Kidney glomerular epithelial cell (primary cell): Measurements from ENCODE around the gene CFAP300.
A peak's percentile ranks its signal among the peaks of the same experiment; 100 is the strongest.

Experiments
- DNase-seq: peaks from one replicate; lab custom pipeline; 2025; lab: John Stamatoyannopoulos, UW

Gene CFAP300

DNA sequence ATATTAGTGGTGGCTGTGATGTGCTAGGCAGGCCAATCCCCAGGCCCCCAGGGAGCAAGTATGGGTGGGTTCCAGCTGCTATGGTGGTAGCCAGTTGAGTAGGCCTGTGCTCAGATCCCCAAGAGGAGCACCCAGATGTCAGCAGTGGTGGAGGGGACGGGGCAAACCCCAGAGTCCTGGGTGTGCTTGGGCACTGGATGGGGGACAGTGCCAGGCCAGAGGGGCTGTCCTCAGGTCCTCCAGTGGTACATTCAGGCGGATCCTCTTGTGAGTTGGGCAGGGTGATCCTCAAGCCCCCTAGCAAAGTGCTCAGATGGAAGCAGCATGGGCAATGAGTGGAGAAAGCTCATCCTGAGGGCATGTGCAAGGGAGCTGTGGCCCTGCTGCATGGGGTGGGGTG is 26.0 kb downstream of the CFAP300 start:
- DNase-seq: no peak

GRCh38 chr11:102079625-102080024 is 32.4 kb downstream of the CFAP300 start:
- DNase-seq: no peak

GRCh38 chr11:102081313-102081712 is 34.1 kb downstream of the CFAP300 start:
- no peak for DNase-seq

DNA sequence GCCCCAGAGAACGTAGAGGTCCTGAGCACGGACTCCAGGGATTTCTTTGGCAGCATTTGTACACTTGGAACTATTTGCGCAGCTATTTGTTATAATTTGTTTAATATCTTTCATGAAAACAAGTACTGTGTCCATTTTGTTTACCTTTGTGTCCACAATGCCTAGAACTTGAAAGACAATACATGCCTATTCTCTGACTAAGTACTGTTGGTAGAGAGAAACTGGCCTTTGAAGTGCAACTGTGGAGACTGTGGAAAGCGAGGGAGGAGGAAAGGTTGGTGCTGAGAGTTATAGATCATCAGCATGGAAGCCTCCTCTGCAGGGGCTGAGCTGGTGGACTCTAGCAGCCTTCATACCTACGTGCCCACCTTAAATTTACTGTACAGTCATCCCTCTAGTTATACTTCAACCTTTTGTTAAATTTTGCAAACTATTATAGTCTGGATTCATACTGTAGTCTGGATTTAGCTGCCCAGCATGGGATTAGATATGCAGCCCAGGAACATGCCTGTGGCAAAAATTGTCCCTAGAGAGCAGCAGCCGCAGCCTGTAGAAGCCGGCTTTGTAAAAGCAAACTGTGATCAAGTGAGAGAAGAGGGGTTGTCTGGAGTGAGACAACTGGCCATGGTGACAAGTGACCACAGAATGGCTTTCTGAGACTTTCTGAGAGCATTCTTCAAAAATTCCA is 38.8 kb downstream of the CFAP300 start:
- DNase-seq: no peak

DNA sequence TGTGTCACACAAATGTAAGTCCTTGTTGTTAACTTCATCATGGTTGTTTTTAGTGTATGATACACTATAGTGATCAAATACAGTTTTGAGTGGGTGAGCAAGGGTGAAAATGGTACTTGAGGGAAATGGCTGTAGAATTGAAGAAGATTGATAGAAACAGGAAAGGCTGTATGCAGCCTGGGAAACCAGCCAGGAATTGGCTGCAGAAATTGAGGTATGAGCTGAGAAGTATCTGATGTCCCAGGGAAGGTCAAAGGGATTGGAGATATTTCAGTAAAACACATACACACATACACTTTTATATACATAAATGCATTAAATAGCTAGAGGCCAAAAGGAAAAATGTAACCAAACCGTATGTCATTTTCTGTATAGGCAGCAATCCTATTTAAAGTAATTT is 49.9 kb downstream of the CFAP300 start:
- no peak for DNase-seq

DNA sequence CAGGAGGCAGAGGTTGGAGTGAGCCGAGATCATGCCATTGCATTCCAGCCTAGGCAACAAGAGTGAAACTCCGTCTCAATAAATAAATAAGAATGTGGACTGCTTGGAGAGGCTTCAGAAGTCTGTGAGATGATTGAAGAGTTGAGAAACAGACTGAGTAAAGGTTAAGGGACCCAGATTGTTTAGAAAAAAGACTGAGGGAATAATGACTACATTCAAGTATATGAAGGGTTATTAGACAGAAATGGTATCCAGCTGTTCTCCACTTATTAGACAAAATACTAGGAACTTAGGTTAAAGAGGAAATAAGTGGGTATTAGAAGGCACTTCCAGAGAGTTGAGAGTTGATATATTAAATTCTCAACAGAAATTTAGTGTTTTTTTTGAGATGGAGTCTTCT is 52.5 kb downstream of the CFAP300 start:
- DNase-seq: no peak

DNA sequence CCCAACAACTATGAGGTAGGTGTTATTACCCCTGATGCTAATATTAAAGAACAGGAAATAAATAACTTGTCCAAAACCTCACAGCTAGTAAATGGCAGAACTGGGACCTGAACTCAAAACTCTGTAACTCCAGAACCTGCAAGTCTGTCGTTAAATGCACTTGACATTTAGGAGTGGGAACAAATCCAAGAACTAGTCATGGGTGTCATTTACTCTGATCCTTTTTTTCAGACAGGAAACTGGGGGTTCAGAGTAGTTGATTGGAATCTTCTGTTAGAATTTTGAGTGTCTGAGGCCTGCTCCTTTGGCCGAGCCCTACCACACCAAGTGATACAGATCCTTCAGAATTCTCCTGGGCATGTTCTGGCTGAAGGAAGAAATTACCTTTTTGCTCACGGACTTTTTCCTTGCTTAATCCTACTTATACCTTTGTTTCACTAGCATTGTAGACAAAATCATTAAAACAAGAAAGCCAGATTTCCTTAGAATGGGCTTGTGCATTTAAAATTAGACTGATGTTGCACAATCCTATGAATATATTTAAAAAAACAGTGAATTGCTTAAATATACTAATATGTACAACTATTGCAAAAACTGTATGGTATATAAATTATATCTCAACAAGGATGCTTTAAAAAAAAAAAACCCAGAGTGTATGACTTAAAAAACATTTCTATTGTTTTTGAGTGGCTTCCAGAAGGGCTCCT is 61.6 kb downstream of the CFAP300 start:
- DNase-seq: no peak

DNA sequence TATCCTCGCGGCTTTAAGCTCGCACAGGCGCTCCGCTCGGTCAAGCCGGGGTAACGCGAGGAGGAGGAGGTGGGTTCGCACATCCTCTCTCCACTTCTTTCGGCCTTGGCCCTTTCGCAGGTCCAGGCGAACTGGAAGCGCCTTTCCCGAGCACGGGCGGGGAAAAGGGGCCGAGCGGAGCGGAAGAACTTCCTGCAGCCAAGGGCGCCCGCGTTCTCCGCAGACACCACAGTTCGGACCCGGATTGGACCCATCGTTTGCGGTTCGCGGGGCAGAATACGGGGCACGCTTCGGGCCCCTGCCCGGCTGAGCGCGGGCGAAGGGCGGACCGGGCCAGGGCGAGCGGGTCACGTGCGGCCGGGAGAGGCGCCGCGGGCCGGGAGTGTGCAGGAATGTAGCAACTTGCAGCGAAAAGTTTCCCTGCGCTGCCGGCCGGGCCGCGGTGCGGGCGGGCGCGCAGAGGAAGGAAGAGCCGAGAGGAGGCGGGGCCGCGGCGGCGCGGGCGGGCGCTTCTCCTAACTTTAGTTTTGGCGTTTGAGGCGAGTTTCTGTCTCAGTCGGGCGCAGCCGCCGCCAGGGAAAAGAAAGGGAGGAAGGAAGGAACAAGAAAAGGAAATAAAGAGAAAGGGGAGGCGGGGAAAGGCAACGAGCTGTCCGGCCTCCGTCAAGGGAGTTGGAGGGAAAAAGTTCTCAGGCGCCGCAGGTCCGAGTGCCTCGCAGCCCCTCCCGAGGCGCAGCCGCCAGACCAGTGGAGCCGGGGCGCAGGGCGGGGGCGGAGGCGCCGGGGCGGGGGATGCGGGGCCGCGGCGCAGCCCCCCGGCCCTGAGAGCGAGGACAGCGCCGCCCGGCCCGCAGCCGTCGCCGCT is 62.9 kb downstream of the CFAP300 start, which contains the start of gene YAP1:
Gene YAP1 (plus strand): TSS at position 552 of the 865 bp plus-strand sequence. CDS start 402 bp downstream, outside the sequence.
- peak; percentile 80 for DNase-seq

DNA sequence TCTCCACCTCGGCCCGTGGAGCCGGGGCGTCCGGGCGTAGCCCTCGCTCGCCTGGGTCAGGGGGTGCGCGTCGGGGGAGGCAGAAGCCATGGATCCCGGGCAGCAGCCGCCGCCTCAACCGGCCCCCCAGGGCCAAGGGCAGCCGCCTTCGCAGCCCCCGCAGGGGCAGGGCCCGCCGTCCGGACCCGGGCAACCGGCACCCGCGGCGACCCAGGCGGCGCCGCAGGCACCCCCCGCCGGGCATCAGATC is 63.4 kb downstream of the CFAP300 start:
- no peak for DNase-seq

DNA sequence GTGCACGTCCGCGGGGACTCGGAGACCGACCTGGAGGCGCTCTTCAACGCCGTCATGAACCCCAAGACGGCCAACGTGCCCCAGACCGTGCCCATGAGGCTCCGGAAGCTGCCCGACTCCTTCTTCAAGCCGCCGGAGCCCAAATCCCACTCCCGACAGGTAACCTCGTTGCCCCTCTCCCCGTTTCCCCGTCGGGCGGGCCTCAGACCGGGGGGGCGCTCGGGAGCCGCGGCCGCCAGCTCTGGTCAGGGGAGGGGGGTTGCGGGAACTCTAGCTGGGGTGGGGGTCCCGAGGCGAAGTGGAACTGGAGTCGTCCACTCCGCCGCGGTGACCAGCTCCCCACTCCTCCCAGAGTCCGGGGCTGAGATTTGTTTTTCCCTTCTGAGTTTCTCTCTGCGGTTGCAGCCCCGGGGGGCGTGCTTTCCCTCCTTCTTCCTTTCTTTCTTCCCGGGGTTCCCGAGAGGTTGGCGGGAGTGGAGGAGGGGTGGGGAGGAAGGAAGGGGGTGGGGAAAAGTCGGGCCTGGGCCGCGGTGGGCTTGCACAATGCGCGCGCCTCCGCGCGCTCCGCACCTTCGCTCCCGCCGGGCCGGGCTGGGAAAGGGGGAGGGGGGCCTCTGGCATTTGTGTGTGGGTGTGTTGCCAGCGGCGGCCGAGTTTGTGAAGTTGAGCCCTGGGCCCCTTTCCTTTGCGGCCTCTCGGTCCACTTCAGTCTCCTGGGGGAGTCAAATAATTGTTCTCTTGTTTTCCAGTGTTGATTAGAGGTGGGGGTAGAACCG is 64.0 kb downstream of the CFAP300 start:
- DNase-seq: peak; percentile 68

- DNase-seq: peak; percentile 84
Observed at GRCh38 chr11:102111787-102112508, 64.7 kb downstream of the CFAP300 start.

DNA sequence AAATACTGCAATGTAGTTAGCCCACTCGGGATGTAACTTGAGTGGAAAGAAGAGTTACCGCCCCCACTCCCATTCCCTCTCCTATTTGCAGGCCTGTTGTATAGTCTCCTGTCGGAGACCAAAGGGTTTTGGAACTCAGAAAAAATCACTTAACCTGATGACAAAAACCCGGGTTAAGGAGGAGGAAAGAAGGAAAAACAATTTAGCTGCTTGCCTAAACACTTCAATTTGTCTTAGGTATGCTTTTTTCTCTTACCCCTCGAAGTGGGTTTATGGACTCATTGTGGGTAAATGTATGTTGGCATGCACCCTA is 65.2 kb downstream of the CFAP300 start:
- DNase-seq: no peak

DNA sequence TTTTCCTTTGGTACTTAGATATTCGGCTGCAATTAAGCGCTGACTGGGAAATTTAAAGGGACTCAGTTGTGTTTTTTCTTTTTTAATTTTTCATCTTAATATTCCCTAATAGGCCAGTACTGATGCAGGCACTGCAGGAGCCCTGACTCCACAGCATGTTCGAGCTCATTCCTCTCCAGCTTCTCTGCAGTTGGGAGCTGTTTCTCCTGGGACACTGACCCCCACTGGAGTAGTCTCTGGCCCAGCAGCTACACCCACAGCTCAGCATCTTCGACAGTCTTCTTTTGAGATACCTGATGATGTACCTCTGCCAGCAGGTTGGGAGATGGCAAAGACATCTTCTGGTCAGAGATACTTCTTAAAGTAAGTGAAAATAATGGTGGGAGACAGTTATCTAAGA is 66.8 kb downstream of the CFAP300 start:
- no peak for DNase-seq

DNA sequence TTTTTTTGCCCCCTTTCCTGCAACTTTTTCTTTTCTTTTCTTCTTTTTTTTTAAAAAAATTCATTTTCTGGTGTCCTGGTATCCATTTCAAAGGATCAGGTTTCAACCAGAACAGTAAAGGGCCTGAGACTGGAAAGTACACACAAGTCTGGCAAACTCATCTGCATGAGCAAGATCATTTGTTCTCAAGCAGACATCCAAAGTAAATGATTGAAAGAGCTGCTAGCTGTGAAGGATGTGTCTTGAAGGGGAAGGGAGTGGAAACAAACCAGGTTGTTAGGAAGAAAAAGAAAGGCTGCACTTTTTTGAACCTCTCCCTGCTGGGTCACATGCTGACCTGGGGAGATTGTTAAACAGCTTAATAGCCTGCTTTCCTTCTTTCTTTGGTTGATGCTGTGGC is 68.3 kb downstream of the CFAP300 start:
- DNase-seq: peak; percentile 97

- peak; percentile 37 for DNase-seq
Observed at GRCh38 chr11:102116453-102117205, 69.4 kb downstream of the CFAP300 start.

GRCh38 chr11:102117472-102118113 is 70.4 kb downstream of the CFAP300 start:
- no peak for DNase-seq

GRCh38 chr11:102118937-102119336 is 71.7 kb downstream of the CFAP300 start:
- no peak for DNase-seq

- no peak for DNase-seq
Observed at GRCh38 chr11:102119997-102120396, 72.8 kb downstream of the CFAP300 start.

DNA sequence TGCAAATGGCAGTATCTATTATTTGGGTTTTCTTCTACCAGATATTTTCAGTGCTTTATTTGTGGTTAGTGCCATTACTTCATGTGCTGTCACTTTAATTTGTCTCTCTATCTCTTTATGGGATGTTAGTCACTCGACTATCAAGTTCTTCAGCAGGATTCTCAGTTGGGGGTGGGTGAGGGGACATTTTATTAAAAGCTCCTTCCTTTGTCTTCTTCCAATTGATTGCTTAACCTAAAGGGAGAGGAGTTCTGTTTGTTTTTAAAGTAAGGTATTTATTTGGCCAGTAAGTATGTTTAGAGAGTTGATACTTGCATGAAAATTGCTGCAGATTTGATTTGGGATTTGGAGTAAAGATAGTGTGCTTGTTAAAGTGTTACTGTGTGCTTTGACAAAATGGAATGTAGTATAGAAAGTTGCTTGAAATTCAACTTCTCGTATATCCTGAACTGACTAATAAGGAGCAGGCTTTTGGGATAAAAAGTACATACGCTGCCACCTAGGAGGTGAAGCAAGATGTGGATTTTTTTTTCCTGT is 73.3 kb downstream of the CFAP300 start:
- no peak for DNase-seq

DNA sequence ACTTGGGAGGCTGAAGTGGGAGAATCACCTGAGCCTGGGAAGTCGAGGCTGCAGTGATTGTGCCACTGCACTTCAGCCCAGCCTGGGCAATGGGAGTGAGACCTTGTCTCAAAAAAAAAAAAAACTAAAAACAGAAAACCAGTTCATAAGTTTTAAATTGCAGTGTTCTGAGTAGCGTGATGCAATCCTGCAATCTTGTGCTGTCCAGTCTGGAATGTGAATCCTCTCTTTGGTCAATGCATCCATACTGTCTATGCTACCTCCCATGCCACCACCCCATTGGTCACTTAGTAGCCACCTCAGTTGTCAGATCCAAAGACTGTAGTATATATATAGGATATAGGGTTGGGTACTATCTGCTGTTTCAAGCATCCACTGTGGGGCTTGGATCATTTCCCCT is 74.1 kb downstream of the CFAP300 start:
- no peak for DNase-seq
